H1 (cell line): ENCODE measurements around the gene ECEL1. TPM values are rescaled to one million over a fixed set of nuclear protein-coding genes. Genes with fewer than 3 reads are reported as not detected.

ENCODE experiments used
- CTCF ChIA-PET: fragments of 300-600 bp; sonication (Branson Sonifier 250); formaldehyde crosslinking; loops from one replicate; lab custom pipeline; 2021; ENCODE audit not compliant: partially characterized antibody; lab: Charles Lee
- POLR2A ChIA-PET: fragments of 300-600 bp; sonication (Branson Sonifier 250); formaldehyde crosslinking; loops from one replicate; lab custom pipeline; 2021; ENCODE audit warnings: inconsistent platforms; ENCODE audit not compliant: partially characterized antibody; lab: Charles Lee
- DNase-seq, 2 experiments: peaks; one replicate each; pipeline versions ENCODE4 v3.0.0 to v3.0.0-alpha.2; 2010 to 2022; ENCODE audit warnings: low spot score in 2 of 2, low read depth in 1 of 2, mixed read lengths in 1 of 2
- FAIRE-seq: peaks from 2 replicates; lab custom pipeline; 2011; peaks lifted over from hg19 to GRCh38; lab: Jason Lieb, UNC
- H2AFZ ChIP-seq: 2 replicates; pipeline ENCODE4 v1.8.1; 2012; ENCODE audit warnings: low read length, inconsistent platforms
- H2AK5ac ChIP-seq: 2 replicates; pipeline ENCODE4 v1.6.1; 2013; ENCODE audit warnings: low read depth, low read length
- H2BK120ac ChIP-seq: replicated peaks from 2 replicates; pipeline ENCODE3; 2013; ENCODE audit warnings: low read depth, low read length, inconsistent platforms
- H2BK12ac ChIP-seq: 2 replicates; pipeline ENCODE4 v1.6.1; 2013; ENCODE audit warnings: low read depth, low read length
- H2BK15ac ChIP-seq: 2 replicates; pipeline ENCODE4 v1.6.1; 2013; ENCODE audit warnings: low read length
- H2BK20ac ChIP-seq: 2 replicates; pipeline ENCODE4 v1.6.1; 2013; ENCODE audit warnings: low read length
- H2BK5ac ChIP-seq: 2 replicates; pipeline ENCODE4 v1.6.1; 2013; ENCODE audit warnings: low read depth, low read length
- H3K14ac ChIP-seq: 2 replicates; pipeline ENCODE4 v1.6.1; 2013; ENCODE audit warnings: inconsistent platforms; ENCODE audit not compliant: insufficient read length
- H3K18ac ChIP-seq: 2 replicates; pipeline ENCODE4 v1.6.1; 2013; ENCODE audit warnings: low read length; ENCODE audit errors: extremely low read depth
- H3K23ac ChIP-seq: 2 replicates; pipeline ENCODE4 v1.6.1; 2013; ENCODE audit warnings: inconsistent platforms; ENCODE audit not compliant: insufficient read length
- H3K23me2 ChIP-seq: 2 replicates; pipeline ENCODE4 v1.6.1; 2013; ENCODE audit warnings: low read depth, low read length
- H3K27ac ChIP-seq: 2 replicates; pipeline ENCODE4 v1.6.1; 2011; ENCODE audit warnings: low read depth, low read length, inconsistent platforms
- H3K27me3 ChIP-seq, 4 experiments: replicated peaks in 1 of 4; 1 replicate in 1 of 4; 2 replicates in 3 of 4; pipeline versions ENCODE4 v1.6.1 to v1.8.1; 2011 to 2013; ENCODE audit warnings: low read length in 3 of 4, mild to moderate bottlenecking in 3 of 4, inconsistent platforms in 2 of 4, mixed read lengths in 2 of 4, moderate library complexity in 1 of 4; ENCODE audit not compliant: control insufficient read depth in 3 of 4, insufficient read depth in 3 of 4; ENCODE audit errors: extremely low read depth in 1 of 4
- H3K36me3 ChIP-seq, 4 experiments: 2 replicates each; pipeline versions ENCODE4 v1.6.1 to v1.8.1; 2011 to 2013; ENCODE audit warnings: mild to moderate bottlenecking in 4 of 4, low read length in 3 of 4, moderate library complexity in 2 of 4, control low read depth in 1 of 4, inconsistent platforms in 1 of 4; ENCODE audit not compliant: insufficient read depth in 4 of 4, control insufficient read depth in 2 of 4
- H3K4ac ChIP-seq: replicated peaks from 2 replicates; pipeline ENCODE3; 2013; ENCODE audit warnings: low read length, low read depth, mixed read lengths, inconsistent platforms; ENCODE audit not compliant: insufficient read length
- H3K4me1 ChIP-seq, 4 experiments: replicated peaks in 1 of 4; 1 replicate in 1 of 4; 2 replicates in 3 of 4; pipeline versions ENCODE4 v1.6.1 to v1.8.1; 2011 to 2013; ENCODE audit warnings: low read length in 3 of 4, inconsistent platforms in 2 of 4, mixed read lengths in 1 of 4; ENCODE audit not compliant: insufficient read depth in 4 of 4, control insufficient read depth in 3 of 4
- H3K4me2 ChIP-seq, 2 experiments: 2 replicates each; pipeline versions ENCODE4 v1.6.1 to v1.8.1; 2011 to 2013; ENCODE audit warnings: low read depth in 2 of 2, low read length in 2 of 2, control low read depth in 1 of 2, inconsistent platforms in 1 of 2, mild to moderate bottlenecking in 1 of 2; ENCODE audit not compliant: insufficient read depth in 1 of 2
- H3K4me3 ChIP-seq, 4 experiments: fragments of 200-600, 300-600 bp in 1 of 4; sonication (generic), shearing (Covaris generic), sonication (Bioruptor Twin) in 1 of 4; 2 replicates each; pipeline versions ENCODE4 v1.5.1 to v1.8.1; 2011 to 2016; ENCODE audit warnings: low read length in 4 of 4, low read depth in 3 of 4, control low read depth in 2 of 4, inconsistent platforms in 2 of 4, mild to moderate bottlenecking in 2 of 4, mixed read lengths in 1 of 4, moderate library complexity in 1 of 4; ENCODE audit not compliant: insufficient read depth in 2 of 4; ENCODE audit errors: extremely low read depth in 1 of 4
- H3K56ac ChIP-seq: replicated peaks from 2 replicates; pipeline ENCODE3; 2013; ENCODE audit warnings: low read depth, mild to moderate bottlenecking, mixed read lengths, low read length, inconsistent platforms; ENCODE audit not compliant: insufficient read length
- H3K79me1 ChIP-seq: 2 replicates; pipeline ENCODE4 v1.6.1; 2013; ENCODE audit warnings: low read depth, low read length, control low read depth
- H3K79me2 ChIP-seq, 2 experiments: 2 replicates each; pipeline versions ENCODE4 v1.6.1 to v1.8.1; 2012 to 2013; ENCODE audit warnings: low read length in 2 of 2, mild to moderate bottlenecking in 2 of 2, inconsistent platforms in 1 of 2; ENCODE audit not compliant: insufficient read depth in 2 of 2, control insufficient read depth in 1 of 2
- H3K9ac ChIP-seq, 4 experiments: replicated peaks in 1 of 4; 1 replicate in 1 of 4; 2 replicates in 3 of 4; pipeline versions ENCODE4 v1.6.1 to v1.8.1; 2011 to 2013; ENCODE audit warnings: low read depth in 3 of 4, low read length in 3 of 4, control low read depth in 2 of 4, mild to moderate bottlenecking in 2 of 4, moderate library complexity in 2 of 4, inconsistent platforms in 1 of 4; ENCODE audit errors: extremely low read depth in 1 of 4
- H3K9me3 ChIP-seq, 2 experiments: 2 replicates each; pipeline versions ENCODE4 v1.6.1 to v1.8.1; 2012 to 2013; ENCODE audit warnings: mild to moderate bottlenecking in 2 of 2, moderate library complexity in 2 of 2, control low read depth in 1 of 2, inconsistent platforms in 1 of 2, low read depth in 1 of 2, low read length in 1 of 2, mixed read lengths in 1 of 2; ENCODE audit not compliant: insufficient read depth in 2 of 2
- H4K20me1 ChIP-seq, 2 experiments: replicated peaks in 1 of 2; 2 replicates each; pipeline versions ENCODE3 to v1.8.1; 2011 to 2013; ENCODE audit warnings: inconsistent platforms in 2 of 2, low read length in 2 of 2, mild to moderate bottlenecking in 1 of 2; ENCODE audit not compliant: insufficient read depth in 2 of 2, control insufficient read depth in 1 of 2
- H4K5ac ChIP-seq: 2 replicates; pipeline ENCODE4 v1.6.1; 2013; ENCODE audit warnings: low read length, low read depth, mixed read lengths, inconsistent platforms; ENCODE audit not compliant: insufficient read length
- H4K8ac ChIP-seq: 2 replicates; pipeline ENCODE4 v1.8.0; 2013; ENCODE audit warnings: mild to moderate bottlenecking, moderate library complexity, low read length, inconsistent platforms; ENCODE audit not compliant: insufficient read depth; ENCODE audit errors: extremely low read depth
- H4K91ac ChIP-seq: replicated peaks from 2 replicates; pipeline ENCODE3; 2013; ENCODE audit warnings: low read length, mixed read lengths, inconsistent platforms; ENCODE audit not compliant: insufficient read length
- BCL11A ChIP-seq, 2 experiments: IDR thresholded peaks; one replicate each; pipeline ENCODE4 v1.6.1; 2011; ENCODE audit warnings: low read depth in 2 of 2, low read length in 2 of 2, mild to moderate bottlenecking in 2 of 2
- BRCA1 ChIP-seq: IDR thresholded peaks from 2 replicates; pipeline ENCODE4 v1.6.1; 2012; ENCODE audit warnings: low read depth, low read length, improper control_type of control experiment
- EP300 ChIP-seq, 2 experiments: IDR thresholded peaks; 1 replicate in 1 of 2; 2 replicates in 1 of 2; pipeline ENCODE4 v1.6.1; 2011 to 2012; ENCODE audit warnings: low read depth in 2 of 2, low read length in 2 of 2, mild to moderate bottlenecking in 2 of 2, borderline replicate concordance in 1 of 2, inconsistent platforms in 1 of 2, moderate library complexity in 1 of 2
- HDAC6 ChIP-seq: IDR thresholded peaks from one replicate; pipeline ENCODE4 v1.7.1; 2012; ENCODE audit warnings: low read depth, mild to moderate bottlenecking, inconsistent platforms, low read length, moderate library complexity
- JUND ChIP-seq: IDR thresholded peaks from 2 replicates; pipeline ENCODE4 v1.6.1; 2011; ENCODE audit warnings: mild to moderate bottlenecking, improper control_type of control experiment, low read length
- SIX5 ChIP-seq: IDR thresholded peaks from 2 replicates; pipeline ENCODE4 v1.6.1; 2011; ENCODE audit warnings: mild to moderate bottlenecking, low read depth, low read length
- SRF ChIP-seq: IDR thresholded peaks from 2 replicates; pipeline ENCODE4 v1.6.1; 2011; ENCODE audit warnings: mild to moderate bottlenecking, low read depth, low read length, moderate library complexity
- WGBS, 2 experiments: shearing (Covaris generic) in 1 of 2; methylation state at CpG; one replicate each; pipeline versions ENCODE4 v1.1.6 to v1.1.7; 2013 to 2015; ENCODE audit warnings: low lambda C conversion rate in 2 of 2, mixed read lengths in 2 of 2, inconsistent platforms in 1 of 2, low coverage in 1 of 2, missing lambda C conversion rate in 1 of 2; ENCODE audit not compliant: insufficient replicate concordance in 2 of 2, insufficient coverage in 1 of 2, insufficient read length in 1 of 2; ENCODE audit errors: extremely low coverage in 1 of 2, missing lambda C conversion rate in 1 of 2; 5-methylcytosine and 5-hydroxymethylcytosine counted together
- polyA plus RNA-seq, 7 experiments: library from polyadenylated mRNA; depleted of rRNA in 3 of 7; stranded (reverse) in 5 of 7; unstranded in 2 of 7; fragments of >200 nt in 5 of 7; fragments of 200-250 nt in 2 of 7; gene quantifications; 1 replicate in 5 of 7; 2 replicates in 1 of 7; 4 replicates in 1 of 7; pipeline versions ENCODE4 v1.2.1 to v1.2.3, GENCODE V29; 2011 to 2013; ENCODE audit warnings: missing spikeins in 2 of 7, mixed read lengths in 2 of 7
- total RNA-seq: library from RNA; stranded (reverse); fragmentation: NEBNext Ultra II Directional; extraction: Animal tissue kit (Norgen Biotek cat#: 25700); gene quantifications from 2 replicates; pipeline ENCODE4 v1.2.1, GENCODE V29; 2021
- TF ChIP-seq, protein P1 (sequence below), 3 experiments: IDR thresholded peaks; 1 replicate in 2 of 3; 2 replicates in 1 of 3; pipeline versions ENCODE4 v1.5.1 to v1.6.1; 2011; ENCODE audit warnings: low read length in 3 of 3, mild to moderate bottlenecking in 3 of 3, inconsistent platforms in 2 of 3, low read depth in 1 of 3, moderate library complexity in 1 of 3; ENCODE audit not compliant: insufficient read depth in 1 of 3; ENCODE audit errors: control extremely low read depth in 1 of 3
- TF ChIP-seq, protein P2 (sequence below): IDR thresholded peaks from 2 replicates; pipeline ENCODE4 v1.6.1; 2012; ENCODE audit warnings: inconsistent platforms

Gene ECEL1
- total and polyA plus RNA-seq, 2 of the 8 experiments (the other 6 are each of a cell fraction or from before 2014, with no cell fraction given): 7.7 to 20.2 TPM

DNA sequence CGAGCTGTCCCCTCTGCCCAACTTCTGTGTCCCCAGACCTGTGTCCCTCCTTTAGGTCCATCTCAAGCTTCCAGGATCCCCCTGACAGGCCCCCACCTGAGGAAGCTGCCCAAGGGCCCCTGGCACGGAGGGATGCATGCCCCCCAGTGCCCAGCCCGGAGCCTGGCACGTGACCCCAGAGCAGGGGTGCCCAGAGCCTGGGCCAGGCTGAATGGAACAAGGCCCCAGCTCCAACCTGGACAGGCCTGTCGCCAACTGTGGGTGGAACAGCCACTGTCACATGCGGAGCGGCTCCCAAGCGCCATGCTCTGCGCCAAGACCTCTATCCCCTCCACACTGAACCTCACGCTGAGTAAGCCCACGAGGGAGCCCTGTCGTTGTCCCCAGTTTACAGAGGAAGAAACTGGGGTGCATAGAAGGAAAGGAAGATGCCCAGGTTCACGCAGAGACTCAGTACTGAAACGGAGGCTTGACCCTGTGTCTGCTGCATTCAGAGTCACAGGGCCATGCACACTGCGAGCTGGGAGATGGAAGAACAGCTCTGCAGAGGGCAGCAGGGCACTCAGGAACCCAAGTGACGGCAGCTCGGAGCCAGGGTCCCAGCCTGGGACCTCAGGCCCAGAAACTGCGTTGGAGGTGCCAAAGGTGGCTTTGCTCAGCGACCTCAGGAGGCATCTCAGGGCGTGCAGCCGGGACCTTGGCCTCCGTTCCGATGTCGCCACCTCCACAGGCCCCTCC lies 5.5 kb upstream of the ECEL1 start:
- Histone ChIP-seq H2BK20ac (no peak overlapping the region), H2BK120ac (no peak overlapping the region), H4K91ac (no peak overlapping the region), H3K14ac (no peak overlapping the region), H3K9ac (no peak overlapping the region), H3K79me1 (no peaks in the 10 kb centered on the region), H3K4me1 (peaks cover 0 to 31% (median 16%) of the 10 kb centered on the region in 4 experiments; a peak in 6 of 7 replicates), H4K20me1 (peaks cover 0 to 1% of the 10 kb centered on the region in 2 experiments), H3K27ac (no peak overlapping the region), H3K9me3 (no peaks in the 10 kb centered on the region), H3K79me2 (no peaks in the 10 kb centered on the region), H2AK5ac (no peak overlapping the region), H3K4me2 (no peak overlapping the region), H3K23ac (no peak overlapping the region), H3K23me2 (0 out of 2 replicates have a peak, but pooled peaks cover 1% of the 10 kb centered on the region), H3K4ac (no peak overlapping the region), H3K36me3 (no peaks in the 10 kb centered on the region), H3K27me3 (peaks cover 0 to 13% (median 9%) of the 10 kb centered on the region in 4 experiments; a peak in 5 of 7 replicates), H4K8ac (no peak overlapping the region; the same call in 1 of the 2 replicates), H3K4me3 (no peak overlapping the region), H2BK12ac (no peak overlapping the region), H3K18ac (no peak overlapping the region), H2BK15ac (peak overlapping the region; percentile 55; the same call in 1 of the 2 replicates), H2BK5ac (peak overlapping the region; percentile 60; the same call in 1 of the 2 replicates), H4K5ac (no peak overlapping the region), H3K56ac (no peak overlapping the region), H2AFZ (no peak overlapping the region)
- FAIRE-seq (no peak), DNase-seq (no peak)
- POLR2A ChIA-PET: no interaction called here
- CTCF ChIA-PET: interaction anchor here (0.8 to 2.3 kb wide), 11 partner anchors 8 to 125 kb away, joined by 3 to 7 read pairs (median 3); no protein-coding TSS in a partner anchor
- 87% methylated on average over 23 of the region's 24 CpGs; no CpG with 5 or more reads in 1 of the 2 experiments for WGBS, 2 experiments
- TF ChIP-seq HDAC6 (no peak), BCL11A (IDR thresholded peaks at IDR 0.05; ENCODE audit: low read depth in 2 of 2, low read length in 2 of 2) (no peak), JUND (no peak), SRF (no peak), BRCA1 (no peak), SIX5 (no peak), EP300 (IDR thresholded peaks at IDR 0.05; ENCODE audit: borderline replicate concordance in 1 of 2, low read depth in 2 of 2, low read length in 2 of 2) (no peak)
- TF ChIP-seq, protein P1, sequence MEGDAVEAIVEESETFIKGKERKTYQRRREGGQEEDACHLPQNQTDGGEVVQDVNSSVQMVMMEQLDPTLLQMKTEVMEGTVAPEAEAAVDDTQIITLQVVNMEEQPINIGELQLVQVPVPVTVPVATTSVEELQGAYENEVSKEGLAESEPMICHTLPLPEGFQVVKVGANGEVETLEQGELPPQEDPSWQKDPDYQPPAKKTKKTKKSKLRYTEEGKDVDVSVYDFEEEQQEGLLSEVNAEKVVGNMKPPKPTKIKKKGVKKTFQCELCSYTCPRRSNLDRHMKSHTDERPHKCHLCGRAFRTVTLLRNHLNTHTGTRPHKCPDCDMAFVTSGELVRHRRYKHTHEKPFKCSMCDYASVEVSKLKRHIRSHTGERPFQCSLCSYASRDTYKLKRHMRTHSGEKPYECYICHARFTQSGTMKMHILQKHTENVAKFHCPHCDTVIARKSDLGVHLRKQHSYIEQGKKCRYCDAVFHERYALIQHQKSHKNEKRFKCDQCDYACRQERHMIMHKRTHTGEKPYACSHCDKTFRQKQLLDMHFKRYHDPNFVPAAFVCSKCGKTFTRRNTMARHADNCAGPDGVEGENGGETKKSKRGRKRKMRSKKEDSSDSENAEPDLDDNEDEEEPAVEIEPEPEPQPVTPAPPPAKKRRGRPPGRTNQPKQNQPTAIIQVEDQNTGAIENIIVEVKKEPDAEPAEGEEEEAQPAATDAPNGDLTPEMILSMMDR (IDR thresholded peaks at IDR 0.05; ENCODE audit: control extremely low read depth in 1 of 3, insufficient read depth in 1 of 3, low read depth in 1 of 3, low read length in 3 of 3): no peak
- TF ChIP-seq, protein P2, sequence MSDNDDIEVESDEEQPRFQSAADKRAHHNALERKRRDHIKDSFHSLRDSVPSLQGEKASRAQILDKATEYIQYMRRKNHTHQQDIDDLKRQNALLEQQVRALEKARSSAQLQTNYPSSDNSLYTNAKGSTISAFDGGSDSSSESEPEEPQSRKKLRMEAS: no peak
